Loucy (cell line): Measurements from ENCODE around the gene FYN.

ENCODE experiments used
- H2AFZ ChIP-seq: fragments of 200-600 bp; sonication (generic); 2 replicates; pipeline ENCODE4 v1.6.0; 2016; ENCODE audit warnings: antibody characterized with exemption, mild to moderate bottlenecking, low read length, moderate library complexity
- H3F3A ChIP-seq: fragments of 200-600 bp; 2 replicates; pipeline ENCODE4 v1.6.0; 2016; ENCODE audit warnings: antibody characterized with exemption, low read depth, mild to moderate bottlenecking
- H3K27me3 ChIP-seq: fragments of 200-600 bp; sonication (generic); 2 replicates; pipeline ENCODE4 v1.6.1; 2014; ENCODE audit warnings: low read length, mild to moderate bottlenecking; ENCODE audit not compliant: insufficient read depth, poor library complexity, severe bottlenecking
- H3K36me3 ChIP-seq: fragments of 200-600 bp; sonication (generic); 2 replicates; pipeline ENCODE4 v1.6.1; 2016; ENCODE audit warnings: low read length; ENCODE audit not compliant: insufficient read depth
- H3K4me1 ChIP-seq: fragments of 200-600 bp; sonication (generic); 2 replicates; pipeline ENCODE4 v1.5.1; 2014; ENCODE audit warnings: low read length, mild to moderate bottlenecking; ENCODE audit not compliant: insufficient read depth, poor library complexity, severe bottlenecking
- H3K4me2 ChIP-seq: fragments of 200-600 bp; sonication (generic); 2 replicates; pipeline ENCODE4 v1.6.0; 2014; ENCODE audit warnings: antibody characterized with exemption, low read length, low read depth, mild to moderate bottlenecking; ENCODE audit not compliant: poor library complexity, severe bottlenecking
- H3K4me3 ChIP-seq: fragments of 200-600 bp; sonication (generic); 2 replicates; pipeline ENCODE4 v1.5.1; 2014; ENCODE audit warnings: low read length, mild to moderate bottlenecking, mixed read lengths; ENCODE audit not compliant: poor library complexity, severe bottlenecking
- H3K79me2 ChIP-seq: fragments of 200-600 bp; sonication (generic); 2 replicates; pipeline ENCODE4 v1.6.1; 2014; ENCODE audit warnings: low read length; ENCODE audit not compliant: insufficient read depth
- H3K9ac ChIP-seq: fragments of 200-600 bp; sonication (generic); 2 replicates; pipeline ENCODE4 v1.6.0; 2014; ENCODE audit warnings: mild to moderate bottlenecking, low read depth, low read length, moderate library complexity; ENCODE audit not compliant: poor library complexity, severe bottlenecking
- H3K9me2 ChIP-seq: fragments of 200-600 bp; sonication (generic); replicated peaks from 2 replicates; pipeline ENCODE4 v1.6.1; 2016; ENCODE audit warnings: low read depth, low read length, mixed read lengths
- H3K9me3 ChIP-seq: fragments of 200-600 bp; sonication (generic); 2 replicates; pipeline ENCODE4 v1.6.1; 2014; ENCODE audit warnings: mild to moderate bottlenecking, antibody characterized with exemption, low read length, low read depth; ENCODE audit not compliant: insufficient read depth
- H4K20me1 ChIP-seq: fragments of 200-600 bp; sonication (generic); 2 replicates; pipeline ENCODE4 v1.6.0; 2014; ENCODE audit warnings: antibody characterized with exemption, low read length, mild to moderate bottlenecking; ENCODE audit not compliant: insufficient read depth, poor library complexity, severe bottlenecking
- EZH2phosphoT487 ChIP-seq: fragments of 200-600 bp; IDR thresholded peaks from 2 replicates; pipeline ENCODE4 v1.6.1; 2018; ENCODE audit warnings: antibody characterized with exemption, mild to moderate bottlenecking, moderate library complexity, borderline replicate concordance
- TF ChIP-seq, protein P1 (sequence below): fragments of 200-600 bp; sonication (generic); conservative IDR thresholded peaks from 2 replicates; pipeline ENCODE4 v1.5.1; 2014; ENCODE audit warnings: mild to moderate bottlenecking, antibody characterized with exemption, low read length

FYN gene

DNA sequence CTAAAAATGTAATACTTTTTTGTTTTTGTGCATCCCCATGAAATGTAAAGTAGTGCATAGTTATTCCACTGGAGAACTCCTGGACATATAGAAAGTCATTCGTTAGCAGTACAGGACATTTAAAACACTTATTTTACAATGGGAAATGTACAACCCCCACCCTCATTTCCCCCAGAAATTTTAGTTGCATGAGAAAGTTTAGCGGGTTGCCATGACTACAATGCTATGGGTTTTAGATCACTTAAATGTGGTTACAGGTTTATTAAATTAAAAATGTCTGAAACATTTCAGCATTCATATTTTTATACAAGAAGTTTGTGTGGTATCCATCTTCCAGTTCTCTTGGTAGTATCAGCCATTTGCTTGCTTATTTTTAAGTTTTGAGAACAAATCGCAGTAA is 212.7 kb downstream of the FYN start:
- Histone ChIP-seq H3K4me3 (no peak overlapping the region), H3K9ac (no peak overlapping the region), H3K36me3 (peaks cover 10% of the 10 kb centered on the region; the same call in 1 of the 2 replicates), H3K9me2 (no peaks in the 10 kb centered on the region), H3F3A (no peaks in the 10 kb centered on the region), H3K4me2 (no peak overlapping the region), H3K9me3 (no peaks in the 10 kb centered on the region), H2AFZ (no peak overlapping the region), H3K4me1 (no peaks in the 10 kb centered on the region), H3K27me3 (no peaks in the 10 kb centered on the region), H3K79me2 (no peaks in the 10 kb centered on the region), H4K20me1 (no peaks in the 10 kb centered on the region)
- TF ChIP-seq, protein P1, sequence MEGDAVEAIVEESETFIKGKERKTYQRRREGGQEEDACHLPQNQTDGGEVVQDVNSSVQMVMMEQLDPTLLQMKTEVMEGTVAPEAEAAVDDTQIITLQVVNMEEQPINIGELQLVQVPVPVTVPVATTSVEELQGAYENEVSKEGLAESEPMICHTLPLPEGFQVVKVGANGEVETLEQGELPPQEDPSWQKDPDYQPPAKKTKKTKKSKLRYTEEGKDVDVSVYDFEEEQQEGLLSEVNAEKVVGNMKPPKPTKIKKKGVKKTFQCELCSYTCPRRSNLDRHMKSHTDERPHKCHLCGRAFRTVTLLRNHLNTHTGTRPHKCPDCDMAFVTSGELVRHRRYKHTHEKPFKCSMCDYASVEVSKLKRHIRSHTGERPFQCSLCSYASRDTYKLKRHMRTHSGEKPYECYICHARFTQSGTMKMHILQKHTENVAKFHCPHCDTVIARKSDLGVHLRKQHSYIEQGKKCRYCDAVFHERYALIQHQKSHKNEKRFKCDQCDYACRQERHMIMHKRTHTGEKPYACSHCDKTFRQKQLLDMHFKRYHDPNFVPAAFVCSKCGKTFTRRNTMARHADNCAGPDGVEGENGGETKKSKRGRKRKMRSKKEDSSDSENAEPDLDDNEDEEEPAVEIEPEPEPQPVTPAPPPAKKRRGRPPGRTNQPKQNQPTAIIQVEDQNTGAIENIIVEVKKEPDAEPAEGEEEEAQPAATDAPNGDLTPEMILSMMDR: no peak
- TF ChIP-seq EZH2phosphoT487: no peak

GRCh38 chr6:111658462-111659154 is 214.6 kb downstream of the FYN start:
- no peaks in the 10 kb centered on the region for H3F3A ChIP-seq
- TF ChIP-seq, protein P1: no peak
- TF ChIP-seq EZH2phosphoT487: no peak
- no peaks in the 10 kb centered on the region for H3K27me3 ChIP-seq
- H3K4me1 ChIP-seq: no peaks in the 10 kb centered on the region
- H2AFZ ChIP-seq: no peak overlapping the region
- no peaks in the 10 kb centered on the region for H4K20me1 ChIP-seq
- H3K4me3 ChIP-seq: no peak overlapping the region
- H3K79me2 ChIP-seq: no peaks in the 10 kb centered on the region
- H3K36me3 ChIP-seq: peaks cover 10% of the 10 kb centered on the region; the same call in 1 of the 2 replicates
- no peaks in the 10 kb centered on the region for H3K9me2 ChIP-seq
- no peaks in the 10 kb centered on the region for H3K9me3 ChIP-seq
- H3K9ac ChIP-seq: no peak overlapping the region
- no peak overlapping the region for H3K4me2 ChIP-seq

DNA sequence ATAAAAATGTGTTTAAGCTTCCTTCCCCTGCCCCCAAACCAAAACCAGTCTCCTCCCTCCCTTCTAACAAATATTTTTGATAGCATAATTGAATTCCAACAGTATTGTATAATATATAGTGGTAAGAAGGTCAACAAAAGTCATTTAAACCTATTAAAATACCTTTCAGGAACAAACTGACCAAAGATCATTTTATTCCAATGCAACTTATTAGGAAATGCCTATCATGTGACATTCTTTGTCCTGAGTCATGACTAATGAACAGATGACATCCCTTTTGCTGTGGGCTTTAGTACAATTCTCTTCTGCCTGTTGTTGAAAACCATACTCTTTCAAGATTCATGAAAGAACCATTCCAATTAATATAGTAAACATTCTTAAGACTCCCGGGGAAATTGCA is 216.1 kb downstream of the FYN start:
- H4K20me1 ChIP-seq: no peaks in the 10 kb centered on the region
- no peaks in the 10 kb centered on the region for H3K79me2 ChIP-seq
- H3K4me3 ChIP-seq: no peak overlapping the region
- H3K36me3 ChIP-seq: peaks cover 6% of the 10 kb centered on the region; the same call in 1 of the 2 replicates
- no peaks in the 10 kb centered on the region for H3K27me3 ChIP-seq
- H3K9me2 ChIP-seq: no peaks in the 10 kb centered on the region
- H3K9me3 ChIP-seq: no peaks in the 10 kb centered on the region
- H3K4me2 ChIP-seq: no peak overlapping the region
- TF ChIP-seq, protein P1: no peak
- H2AFZ ChIP-seq: no peak overlapping the region
- no peaks in the 10 kb centered on the region for H3F3A ChIP-seq
- H3K4me1 ChIP-seq: no peaks in the 10 kb centered on the region
- H3K9ac ChIP-seq: no peak overlapping the region
